ENCODE data around the gene GH2. TPM values are rescaled to one million over a fixed set of nuclear protein-coding genes. Genes with fewer than 3 reads are reported as not detected.

Gene GH2
- not detected for polyA plus RNA-seq
- long read RNA-seq, donor 1: 0 reads
- long read RNA-seq, donor 2: 0 reads
- long read RNA-seq, donor 3: 0 reads
- long read RNA-seq, donor 4: 0 reads
- long read RNA-seq, donor 5: 0 reads
- long read RNA-seq, donor 6: 0 reads
- long read RNA-seq, donor 7: 0 reads
- long read RNA-seq, donor 8: 0 reads
- long read RNA-seq, donor 9: 0 reads
- long read RNA-seq, donor 10: 0 reads

DNA sequence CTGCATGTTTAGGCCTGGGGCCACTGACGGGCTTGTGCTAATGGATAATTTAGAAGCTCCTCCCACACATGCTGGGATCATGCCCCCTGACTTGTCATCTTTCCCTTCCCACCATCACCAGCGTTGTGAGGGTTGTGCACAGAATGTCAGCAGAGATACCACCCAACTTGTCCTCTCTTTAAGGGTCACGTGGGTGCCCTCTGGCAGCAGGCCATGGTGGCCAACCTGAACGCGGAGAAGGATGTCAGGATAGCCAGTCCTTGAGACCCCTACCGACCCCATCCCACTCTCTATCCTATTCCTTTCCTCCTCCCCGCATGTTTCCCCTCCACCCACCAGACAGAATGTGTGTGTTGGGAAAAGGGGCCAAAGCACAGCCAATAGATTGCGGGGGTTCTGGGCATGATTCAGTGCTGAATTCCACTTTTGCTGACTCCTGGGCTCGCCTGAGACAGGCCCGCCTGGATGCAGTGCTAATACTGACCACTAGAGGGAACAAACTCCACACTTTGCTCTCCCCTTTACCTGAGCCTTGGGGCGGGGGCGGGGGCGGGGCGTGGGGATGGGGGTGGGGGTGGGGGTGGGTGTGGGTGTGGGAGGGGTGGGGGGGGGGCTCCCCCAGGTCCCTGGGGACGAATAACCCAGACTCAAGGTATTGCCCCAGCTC, at the start of gene GH2:
TSS of gene GH2 (minus strand) at position 10 of the 667 bp plus-strand sequence. CDS start 143 bp downstream, outside the sequence.
- peaks cover 0 to 2% (median 1%) of the 10 kb centered on the region in 3 donors for H3K27me3 ChIP-seq (ENCODE audit: control insufficient read depth in 3 of 3, insufficient read depth in 3 of 3, low read length in 3 of 3)
- no peaks in the 10 kb centered on the region for H3K9me3 ChIP-seq (ENCODE audit: control insufficient read depth in 2 of 2, insufficient read depth in 1 of 2, low read depth in 1 of 2, low read length in 1 of 2)
- DNase-seq: peak; percentile 33 to 64
- no peaks in the 10 kb centered on the region for H3K4me1 ChIP-seq (ENCODE audit: control insufficient read depth in 3 of 3, insufficient read depth in 2 of 3, low read depth in 1 of 3, low read length in 2 of 3)
- H3K27ac ChIP-seq (ENCODE audit: low read depth in 1 of 3, low read length in 2 of 3): no peak within 1 kb of the TSS
- WGBS, 3 donors: 35 to 42% (median 40%) methylated on average over 12 to 15 of the region's 15 CpGs
- no peak for FAIRE-seq
- H3K4me3 ChIP-seq (ENCODE audit: low read depth in 1 of 3, low read length in 3 of 3): no peak within 1 kb of the TSS
- no peaks in the 10 kb centered on the region for H3K36me3 ChIP-seq (ENCODE audit: control insufficient read depth in 3 of 3, insufficient read depth in 2 of 3, low read depth in 1 of 3, low read length in 3 of 3)

- Histone ChIP-seq H3K9me3 (ENCODE audit: control insufficient read depth in 2 of 2, insufficient read depth in 1 of 2, low read depth in 1 of 2, low read length in 1 of 2) (no peaks in the 10 kb centered on the region), H3K4me3 (ENCODE audit: low read depth in 1 of 3, low read length in 3 of 3) (peak overlapping the region in 1 of 3 donors; percentile 39), H3K27ac (ENCODE audit: low read depth in 1 of 3, low read length in 2 of 3) (peak overlapping the region in 1 of 3 donors; percentile 62), H3K36me3 (ENCODE audit: control insufficient read depth in 3 of 3, insufficient read depth in 2 of 3, low read depth in 1 of 3, low read length in 3 of 3) (no peaks in the 10 kb centered on the region), H3K4me1 (ENCODE audit: control insufficient read depth in 3 of 3, insufficient read depth in 2 of 3, low read depth in 1 of 3, low read length in 2 of 3) (peaks cover 0 to 7% (median 0%) of the 10 kb centered on the region in 3 donors), H3K27me3 (ENCODE audit: control insufficient read depth in 3 of 3, insufficient read depth in 3 of 3, low read length in 3 of 3) (no peaks in the 10 kb centered on the region)
- no peak for FAIRE-seq
- peak; percentile 44 to 47 for DNase-seq
- 42 to 55% (median 44%) methylated on average over 14 to 16 of the region's 16 CpGs for WGBS, 3 donors
Measured at GRCh38 chr17:63930951-63931575, 49.3 kb upstream of the GH2 start.

DNA sequence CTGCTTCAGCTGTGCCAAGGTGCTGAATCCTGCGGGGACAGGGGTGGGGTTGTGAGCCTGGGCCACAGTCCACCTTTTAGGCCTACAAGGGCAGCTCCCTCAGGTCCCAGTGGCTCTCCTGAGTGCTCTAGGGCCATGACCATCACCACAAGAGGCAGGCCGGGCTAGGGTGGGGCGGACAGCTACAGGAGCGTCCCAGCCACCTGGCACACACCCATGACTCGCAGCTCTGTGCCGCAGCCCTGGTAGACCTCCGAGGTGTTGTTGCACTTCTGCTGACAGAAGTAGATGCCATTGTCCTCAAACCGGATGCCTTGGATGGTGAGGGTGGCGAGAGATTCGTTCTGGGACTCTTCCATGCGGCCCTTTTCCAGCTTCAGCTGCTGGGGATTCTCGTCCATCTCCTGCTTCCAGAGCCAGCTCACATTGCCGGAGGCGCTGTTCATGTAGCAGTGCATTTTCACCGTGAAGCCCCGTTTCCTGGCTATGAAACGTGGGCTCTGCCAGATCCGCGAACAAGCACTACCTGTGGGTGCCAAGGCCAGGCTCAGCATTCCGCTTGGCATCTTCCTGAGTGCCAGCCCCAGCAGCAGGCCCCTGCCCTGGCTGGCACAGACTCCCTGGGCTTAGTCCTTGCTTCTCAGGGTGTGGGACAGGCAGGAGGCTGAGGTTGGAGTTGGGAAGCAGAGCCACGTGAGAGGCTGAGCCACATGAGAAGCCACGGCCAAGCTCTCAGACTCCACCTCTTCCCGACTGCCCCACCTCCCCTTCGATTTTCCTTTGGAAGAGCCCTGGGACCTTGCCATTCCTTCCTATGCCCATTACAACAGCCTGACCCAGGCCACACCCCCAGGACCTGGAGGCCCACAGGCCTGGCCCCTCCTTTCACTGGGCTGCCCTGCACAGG, 48.4 kb upstream of the GH2 start:
- Histone ChIP-seq H3K9me3 (ENCODE audit: control insufficient read depth in 2 of 2, insufficient read depth in 1 of 2, low read depth in 1 of 2, low read length in 1 of 2) (no peaks in the 10 kb centered on the region), H3K36me3 (ENCODE audit: control insufficient read depth in 3 of 3, insufficient read depth in 2 of 3, low read depth in 1 of 3, low read length in 3 of 3) (no peaks in the 10 kb centered on the region), H3K27ac (ENCODE audit: low read depth in 1 of 3, low read length in 2 of 3) (no peak overlapping the region), H3K4me3 (ENCODE audit: low read depth in 1 of 3, low read length in 3 of 3) (no peak overlapping the region), H3K4me1 (ENCODE audit: control insufficient read depth in 3 of 3, insufficient read depth in 2 of 3, low read depth in 1 of 3, low read length in 2 of 3) (peaks cover 0 to 7% (median 0%) of the 10 kb centered on the region in 3 donors), H3K27me3 (ENCODE audit: control insufficient read depth in 3 of 3, insufficient read depth in 3 of 3, low read length in 3 of 3) (no peaks in the 10 kb centered on the region)
- DNase-seq: no peak
- FAIRE-seq: no peak
- WGBS, 3 donors: 84 to 86% (median 86%) methylated on average over 24 of the region's 24 CpGs

- WGBS, 3 donors: 82 to 90% (median 88%) methylated on average over 10 of the region's 10 CpGs
- no peak overlapping the region for H3K4me3 ChIP-seq (ENCODE audit: low read depth in 1 of 3, low read length in 3 of 3)
- FAIRE-seq: no peak
Measured at GRCh38 chr17:63928966-63929695, 47.4 kb upstream of the GH2 start.

DNA sequence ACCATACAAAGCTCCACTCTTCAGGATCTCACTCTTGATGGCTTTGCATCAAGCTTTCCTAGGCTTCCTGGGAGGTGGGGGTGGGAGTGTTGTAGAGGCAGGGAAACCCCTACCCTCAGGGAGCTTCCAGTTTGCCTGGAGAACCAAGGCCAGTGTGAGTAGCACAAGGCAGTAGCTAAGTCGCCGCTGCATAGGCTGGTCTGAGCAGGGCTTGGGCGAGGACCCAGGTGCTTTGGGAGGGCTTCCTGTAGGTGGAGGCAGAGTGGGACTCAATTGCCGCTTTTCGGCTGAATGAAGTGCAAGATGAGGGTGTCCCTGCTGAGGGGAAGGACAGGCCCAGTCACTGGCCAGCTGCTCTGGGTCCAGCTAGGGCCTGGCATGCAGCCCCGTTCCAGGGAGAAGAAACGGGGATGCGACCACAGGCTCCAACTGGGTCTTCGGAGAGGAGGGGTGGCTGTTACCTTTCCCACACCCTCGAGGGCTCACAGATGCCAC, 46.5 kb upstream of the GH2 start:
- FAIRE-seq (no peak), DNase-seq (no peak)
- Histone ChIP-seq H3K9me3 (ENCODE audit: control insufficient read depth in 2 of 2, insufficient read depth in 1 of 2, low read depth in 1 of 2, low read length in 1 of 2) (no peaks in the 10 kb centered on the region), H3K36me3 (ENCODE audit: control insufficient read depth in 3 of 3, insufficient read depth in 2 of 3, low read depth in 1 of 3, low read length in 3 of 3) (no peaks in the 10 kb centered on the region), H3K27me3 (ENCODE audit: control insufficient read depth in 3 of 3, insufficient read depth in 3 of 3, low read length in 3 of 3) (no peaks in the 10 kb centered on the region), H3K4me1 (ENCODE audit: control insufficient read depth in 3 of 3, insufficient read depth in 2 of 3, low read depth in 1 of 3, low read length in 2 of 3) (peaks cover 0 to 7% (median 0%) of the 10 kb centered on the region in 3 donors), H3K27ac (ENCODE audit: low read depth in 1 of 3, low read length in 2 of 3) (no peak overlapping the region), H3K4me3 (ENCODE audit: low read depth in 1 of 3, low read length in 3 of 3) (no peak overlapping the region)
- 83 to 85% (median 84%) methylated on average over 9 to 10 of the region's 10 CpGs for WGBS, 3 donors

More at GRCh38 chr17:63928966-63929695, 47.4 kb upstream of the GH2 start:
- no peak for DNase-seq
- Histone ChIP-seq H3K27ac (ENCODE audit: low read depth in 1 of 3, low read length in 2 of 3) (no peak overlapping the region), H3K9me3 (ENCODE audit: control insufficient read depth in 2 of 2, insufficient read depth in 1 of 2, low read depth in 1 of 2, low read length in 1 of 2) (no peaks in the 10 kb centered on the region), H3K4me1 (ENCODE audit: control insufficient read depth in 3 of 3, insufficient read depth in 2 of 3, low read depth in 1 of 3, low read length in 2 of 3) (peaks cover 0 to 7% (median 0%) of the 10 kb centered on the region in 3 donors), H3K36me3 (ENCODE audit: control insufficient read depth in 3 of 3, insufficient read depth in 2 of 3, low read depth in 1 of 3, low read length in 3 of 3) (no peaks in the 10 kb centered on the region), H3K27me3 (ENCODE audit: control insufficient read depth in 3 of 3, insufficient read depth in 3 of 3, low read length in 3 of 3) (no peaks in the 10 kb centered on the region)

- Histone ChIP-seq H3K4me1 (ENCODE audit: control insufficient read depth in 3 of 3, insufficient read depth in 2 of 3, low read depth in 1 of 3, low read length in 2 of 3) (peaks cover 0 to 7% (median 0%) of the 10 kb centered on the region in 3 donors), H3K27ac (ENCODE audit: low read depth in 1 of 3, low read length in 2 of 3) (no peak overlapping the region), H3K36me3 (ENCODE audit: control insufficient read depth in 3 of 3, insufficient read depth in 2 of 3, low read depth in 1 of 3, low read length in 3 of 3) (no peaks in the 10 kb centered on the region), H3K27me3 (ENCODE audit: control insufficient read depth in 3 of 3, insufficient read depth in 3 of 3, low read length in 3 of 3) (no peaks in the 10 kb centered on the region), H3K4me3 (ENCODE audit: low read depth in 1 of 3, low read length in 3 of 3) (no peak overlapping the region), H3K9me3 (ENCODE audit: control insufficient read depth in 2 of 2, insufficient read depth in 1 of 2, low read depth in 1 of 2, low read length in 1 of 2) (no peaks in the 10 kb centered on the region)
- DNase-seq (no peak), FAIRE-seq (no peak)
- 62 to 63% (median 62%) methylated on average over 7 to 8 of the region's 8 CpGs for WGBS, 3 donors
Measured at GRCh38 chr17:63927464-63928171, 45.9 kb upstream of the GH2 start.

GRCh38 chr17:63926164-63926563, 44.4 kb upstream of the GH2 start:
- WGBS, 3 donors: 90 to 100% (median 92%) methylated on average over 2 of the region's 2 CpGs
- DNase-seq: no peak
- Histone ChIP-seq H3K4me3 (ENCODE audit: low read depth in 1 of 3, low read length in 3 of 3) (no peak overlapping the region), H3K27ac (ENCODE audit: low read depth in 1 of 3, low read length in 2 of 3) (no peak overlapping the region), H3K9me3 (ENCODE audit: control insufficient read depth in 2 of 2, insufficient read depth in 1 of 2, low read depth in 1 of 2, low read length in 1 of 2) (no peaks in the 10 kb centered on the region), H3K36me3 (ENCODE audit: control insufficient read depth in 3 of 3, insufficient read depth in 2 of 3, low read depth in 1 of 3, low read length in 3 of 3) (no peaks in the 10 kb centered on the region), H3K4me1 (ENCODE audit: control insufficient read depth in 3 of 3, insufficient read depth in 2 of 3, low read depth in 1 of 3, low read length in 2 of 3) (peaks cover 0 to 3% (median 0%) of the 10 kb centered on the region in 3 donors), H3K27me3 (ENCODE audit: control insufficient read depth in 3 of 3, insufficient read depth in 3 of 3, low read length in 3 of 3) (no peaks in the 10 kb centered on the region)
- no peak for FAIRE-seq

All from small intestine (tissue), 16 donors.